Epithelial cell of esophagus (primary cell): Measurements from ENCODE around the gene CCDC7.
A peak's percentile ranks its signal among the peaks of the same experiment; 100 is the strongest.

Experiments
- DNase-seq: peaks from one replicate; pipeline ENCODE4 v3.0.0; 2010; ENCODE audit warnings: low read depth
- H3K4me3 ChIP-seq: 2 replicates; pipeline ENCODE4 v1.5.1; 2011; ENCODE audit warnings: mild to moderate bottlenecking, low read length, control low read depth
- TF ChIP-seq, protein P1 (sequence below): IDR thresholded peaks from 2 replicates; pipeline ENCODE4 v1.5.1; 2011; ENCODE audit warnings: low read depth, mild to moderate bottlenecking, low read length, control low read depth, inconsistent platforms; ENCODE audit not compliant: insufficient read depth; ENCODE audit errors: missing control alignments

The CCDC7 gene

DNA sequence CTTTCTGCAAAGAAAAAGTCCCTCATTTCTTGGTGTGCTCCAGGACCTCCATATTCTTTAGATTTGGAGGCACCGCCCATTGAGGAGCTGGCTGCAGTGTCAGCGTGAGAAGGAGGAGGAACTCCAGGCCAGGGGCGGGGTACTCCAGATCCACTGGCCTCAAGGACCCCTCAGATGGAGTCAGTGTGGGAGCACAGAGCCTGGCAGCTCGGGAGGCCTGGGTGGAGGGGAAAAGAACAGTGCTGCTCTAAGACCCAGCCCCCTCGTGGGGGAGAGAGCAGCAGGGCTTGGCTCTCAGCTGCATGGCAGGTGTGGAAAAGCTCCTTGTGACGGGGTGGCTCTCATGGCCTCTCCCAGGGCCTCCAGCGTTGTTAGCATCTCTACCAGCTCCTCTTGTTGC is 441.5 kb downstream of the CCDC7 start:
- TF ChIP-seq, protein P1, sequence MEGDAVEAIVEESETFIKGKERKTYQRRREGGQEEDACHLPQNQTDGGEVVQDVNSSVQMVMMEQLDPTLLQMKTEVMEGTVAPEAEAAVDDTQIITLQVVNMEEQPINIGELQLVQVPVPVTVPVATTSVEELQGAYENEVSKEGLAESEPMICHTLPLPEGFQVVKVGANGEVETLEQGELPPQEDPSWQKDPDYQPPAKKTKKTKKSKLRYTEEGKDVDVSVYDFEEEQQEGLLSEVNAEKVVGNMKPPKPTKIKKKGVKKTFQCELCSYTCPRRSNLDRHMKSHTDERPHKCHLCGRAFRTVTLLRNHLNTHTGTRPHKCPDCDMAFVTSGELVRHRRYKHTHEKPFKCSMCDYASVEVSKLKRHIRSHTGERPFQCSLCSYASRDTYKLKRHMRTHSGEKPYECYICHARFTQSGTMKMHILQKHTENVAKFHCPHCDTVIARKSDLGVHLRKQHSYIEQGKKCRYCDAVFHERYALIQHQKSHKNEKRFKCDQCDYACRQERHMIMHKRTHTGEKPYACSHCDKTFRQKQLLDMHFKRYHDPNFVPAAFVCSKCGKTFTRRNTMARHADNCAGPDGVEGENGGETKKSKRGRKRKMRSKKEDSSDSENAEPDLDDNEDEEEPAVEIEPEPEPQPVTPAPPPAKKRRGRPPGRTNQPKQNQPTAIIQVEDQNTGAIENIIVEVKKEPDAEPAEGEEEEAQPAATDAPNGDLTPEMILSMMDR, result no peak
- no peak for DNase-seq
- H3K4me3 ChIP-seq, result no peak overlapping the region

DNA sequence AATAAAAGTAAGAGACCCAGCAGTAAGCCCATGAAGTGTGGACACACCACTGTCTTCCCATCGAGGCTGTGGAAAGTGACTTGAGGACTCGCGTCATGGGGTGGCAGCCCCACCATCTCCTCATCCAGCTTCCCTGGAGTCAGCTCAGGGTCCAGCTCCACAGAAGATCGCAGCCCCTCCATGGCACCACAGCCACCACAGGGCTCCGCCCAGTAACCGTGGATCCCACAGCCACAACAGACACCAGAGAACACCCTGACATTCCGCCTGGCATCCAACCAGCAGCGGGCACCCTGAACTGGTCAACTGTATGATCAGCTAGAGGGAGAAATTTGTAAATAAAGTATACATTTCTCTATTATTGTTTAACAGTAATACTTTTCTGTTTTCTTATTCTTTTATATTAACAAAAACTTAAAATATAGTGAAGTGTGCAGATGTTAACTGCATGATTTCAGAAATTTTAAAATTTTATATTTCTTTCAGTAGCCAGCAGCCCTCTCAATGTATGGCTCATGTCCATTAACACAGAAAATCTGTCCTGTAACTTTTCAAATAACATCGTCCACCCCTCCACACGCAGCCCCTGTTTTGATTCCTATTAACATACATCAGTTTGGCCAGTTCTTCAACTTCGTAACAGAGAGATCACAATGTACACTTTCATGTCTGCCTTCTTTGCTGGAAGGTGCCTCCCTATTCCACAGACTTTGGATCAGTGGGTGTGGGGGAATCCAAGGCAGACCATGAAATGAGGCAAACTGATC is 442.4 kb downstream of the CCDC7 start:
- DNase-seq, result no peak
- TF ChIP-seq, protein P1, result no peak
- no peak overlapping the region for H3K4me3 ChIP-seq

GRCh38 chr10:32889631-32890212 is 443.8 kb downstream of the CCDC7 start:
- TF ChIP-seq, protein P1, result no peak
- DNase-seq, result no peak
- no peak overlapping the region for H3K4me3 ChIP-seq

GRCh38 chr10:32890444-32890843 is 444.5 kb downstream of the CCDC7 start:
- no peak for DNase-seq
- H3K4me3 ChIP-seq, result no peak overlapping the region
- TF ChIP-seq, protein P1, result no peak

DNA sequence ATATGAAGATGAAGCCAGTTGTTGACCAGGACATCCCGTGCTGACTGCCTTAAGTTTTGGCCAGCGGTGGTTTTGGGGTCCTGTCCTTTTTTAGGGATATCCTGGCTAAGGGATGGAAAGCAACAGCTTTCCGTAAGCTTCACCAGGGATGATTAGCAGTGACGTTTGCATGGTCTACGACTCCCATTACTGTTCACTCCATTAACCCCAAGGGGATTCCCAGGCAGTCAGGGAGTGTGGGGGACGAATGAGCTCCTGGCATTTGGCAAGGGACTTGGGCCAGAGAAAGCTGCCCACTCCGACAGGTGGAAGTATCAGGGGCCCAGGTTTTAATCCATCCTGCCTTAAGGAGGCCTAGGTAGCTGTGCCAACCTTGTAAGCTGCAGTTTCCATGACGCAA is 445.3 kb downstream of the CCDC7 start:
- TF ChIP-seq, protein P1, result no peak
- no peak for DNase-seq

DNA sequence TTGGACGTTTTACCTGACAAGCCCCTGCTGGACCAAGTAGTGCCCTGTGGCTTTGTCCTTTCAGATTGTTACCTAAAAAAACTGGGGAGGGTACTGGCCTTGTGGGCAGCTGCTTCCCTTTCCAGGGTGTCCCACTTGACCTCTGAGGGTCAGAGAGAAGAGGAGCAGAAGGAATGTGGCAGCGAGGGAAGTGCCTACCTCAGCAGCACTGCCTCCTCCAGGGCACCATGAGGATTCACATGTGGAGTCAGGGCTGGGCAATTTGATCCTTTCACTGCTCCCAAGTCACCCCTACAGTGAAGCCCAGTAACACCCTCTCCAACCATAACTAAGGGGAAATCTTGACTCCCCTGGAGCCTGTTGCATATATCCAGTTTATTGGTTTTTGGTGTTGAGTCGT is 447.5 kb downstream of the CCDC7 start:
- no peak overlapping the region for H3K4me3 ChIP-seq
- TF ChIP-seq, protein P1, result peak; percentile 22
- no peak for DNase-seq

More for the DNA sequence above, 445.3 kb downstream of the CCDC7 start:
- H3K4me3 ChIP-seq, result no peak overlapping the region
